ENCODE results near the gene CLCN1.

GRCh38 chr7:143354965-143355364 is 39.1 kb downstream of the CLCN1 start:
- TF ChIP-seq CTCF (IDR thresholded peaks at IDR 0.05; ENCODE audit: low read length): no peak
- no peak for TF ChIP-seq EZH2 (optimal IDR thresholded peaks at IDR 0.05; ENCODE audit: low read depth, low read length)
